WTC11 (cell line): ENCODE data around the gene PTN. TPM values are rescaled to one million over a fixed set of nuclear protein-coding genes. Genes with fewer than 3 reads are reported as not detected.

Source experiments
- ATAC-seq: fragments of 200-7000 bp; cut with Tn5 transposase; 2 replicates; pipeline ENCODE4 v1.10.0; 2021; ENCODE audit warnings: mild to moderate bottlenecking, moderate library complexity
- CTCF ChIA-PET: fragments of 300-600 bp; sonication (Branson Sonifier 250); formaldehyde crosslinking; loops from one replicate; lab custom pipeline; 2021; ENCODE audit warnings: antibody characterized with exemption; lab: Charles Lee
- POLR2A ChIA-PET: fragments of 350-600 bp; sonication (Branson Sonifier 250); formaldehyde crosslinking; loops from one replicate; lab custom pipeline; 2021; ENCODE audit warnings: antibody characterized with exemption; lab: Charles Lee
- DNase-seq: peaks from one replicate; pipeline ENCODE4 v3.0.0; 2021; ENCODE audit warnings: low spot score
- H3K27ac Mint-ChIP-seq: 2 replicates; pipeline ENCODE4 v1.8.0; 2021; ENCODE audit warnings: mixed read lengths
- H3K27me3 Mint-ChIP-seq: 2 replicates; pipeline ENCODE4 v1.8.0; 2021; ENCODE audit warnings: low read depth, mild to moderate bottlenecking, moderate library complexity, mixed read lengths
- H3K36me3 Mint-ChIP-seq: 2 replicates; pipeline ENCODE4 v1.8.0; 2021; ENCODE audit warnings: mixed read lengths
- H3K4me1 Mint-ChIP-seq: 2 replicates; pipeline ENCODE4 v1.8.0; 2022; ENCODE audit warnings: mixed read lengths
- H3K4me3 Mint-ChIP-seq: 2 replicates; pipeline ENCODE4 v1.8.0; 2021; ENCODE audit warnings: mild to moderate bottlenecking, moderate library complexity, mixed read lengths
- H3K9me3 Mint-ChIP-seq: 2 replicates; pipeline ENCODE4 v1.8.0; 2021; ENCODE audit warnings: mixed read lengths
- AFF4 ChIP-seq: sonication (generic); formaldehyde crosslinking; IDR thresholded peaks from 2 replicates; pipeline ENCODE4 v1.8.1; 2023; ENCODE audit warnings: mild to moderate bottlenecking, missing genetic modification reagents, borderline replicate concordance
- ATF2 ChIP-seq: sonication (generic); formaldehyde crosslinking; IDR thresholded peaks from 2 replicates; pipeline ENCODE4 v1.8.1; 2022; ENCODE audit warnings: low read depth, missing genetic modification reagents, borderline replicate concordance
- CREM ChIP-seq: sonication (generic); formaldehyde crosslinking; IDR thresholded peaks from 2 replicates; pipeline ENCODE4 v1.8.1; 2022; ENCODE audit warnings: mild to moderate bottlenecking, missing genetic modification reagents, moderate library complexity
- ERG ChIP-seq: fragments of 250-450 bp; sonication (Bioruptor Pico); IDR thresholded peaks from 2 replicates; pipeline ENCODE4 v1.8.0; 2021; ENCODE audit warnings: mild to moderate bottlenecking
- IRF1 ChIP-seq: sonication (generic); formaldehyde crosslinking; IDR thresholded peaks from 2 replicates; pipeline ENCODE4 v1.8.0; 2023; ENCODE audit warnings: missing genetic modification reagents
- IRF2 ChIP-seq: sonication (generic); formaldehyde crosslinking; IDR thresholded peaks from 2 replicates; pipeline ENCODE4 v1.8.0; 2022; ENCODE audit warnings: low read depth, missing genetic modification reagents, borderline replicate concordance
- MXD4 ChIP-seq: fragments of 250-450 bp; sonication (Bioruptor Pico); IDR thresholded peaks from 2 replicates; pipeline ENCODE4 v1.8.0; 2021; ENCODE audit warnings: mild to moderate bottlenecking, moderate library complexity, borderline replicate concordance
- NR1H2 ChIP-seq: sonication (generic); formaldehyde crosslinking; IDR thresholded peaks from 2 replicates; pipeline ENCODE4 v1.9.0; 2021; ENCODE audit warnings: mild to moderate bottlenecking, moderate library complexity, missing genetic modification reagents
- RELA ChIP-seq: sonication (generic); formaldehyde crosslinking; IDR thresholded peaks from 2 replicates; pipeline ENCODE4 v1.8.1; 2022; ENCODE audit warnings: missing genetic modification reagents, mild to moderate bottlenecking, borderline replicate concordance
- RORB ChIP-seq: fragments of 250-450 bp; sonication (Bioruptor Pico); IDR thresholded peaks from 2 replicates; pipeline ENCODE4 v1.9.0; 2021; ENCODE audit warnings: mild to moderate bottlenecking
- SMAD4 ChIP-seq: sonication (generic); formaldehyde crosslinking; IDR thresholded peaks from 2 replicates; pipeline ENCODE4 v1.8.0; 2022; ENCODE audit warnings: mild to moderate bottlenecking, missing genetic modification reagents
- STAT6 ChIP-seq: sonication (generic); formaldehyde crosslinking; conservative IDR thresholded peaks from 2 replicates; pipeline ENCODE4 v1.8.1; 2023; ENCODE audit warnings: mild to moderate bottlenecking, low read depth, missing genetic modification reagents, moderate library complexity
- TEAD4 ChIP-seq: sonication (generic); formaldehyde crosslinking; IDR thresholded peaks from 2 replicates; pipeline ENCODE4 v1.8.0; 2022; ENCODE audit warnings: mild to moderate bottlenecking, missing genetic modification reagents
- USF1 ChIP-seq: sonication (generic); formaldehyde crosslinking; IDR thresholded peaks from 2 replicates; pipeline ENCODE4 v1.8.0; 2022; ENCODE audit warnings: mild to moderate bottlenecking, missing genetic modification reagents
- USF2 ChIP-seq: sonication (generic); formaldehyde crosslinking; IDR thresholded peaks from 2 replicates; pipeline ENCODE4 v1.8.1; 2023; ENCODE audit warnings: mild to moderate bottlenecking, missing genetic modification reagents, moderate library complexity
- ZNF138 ChIP-seq: sonication (generic); formaldehyde crosslinking; conservative IDR thresholded peaks from 2 replicates; pipeline ENCODE4 v1.8.1; 2022; ENCODE audit warnings: mild to moderate bottlenecking, moderate library complexity, missing genetic modification reagents
- ZNF219 ChIP-seq: sonication (generic); formaldehyde crosslinking; IDR thresholded peaks from 2 replicates; pipeline ENCODE4 v1.8.0; 2023; ENCODE audit warnings: missing genetic modification reagents, mild to moderate bottlenecking, borderline replicate concordance
- total RNA-seq: library from RNA; stranded (reverse); gene quantifications from 3 replicates; pipeline ENCODE4 v1.2.3, GENCODE V29; 2021

PTN gene
- total RNA-seq, 1 experiment from 2014 or later = 18.9 TPM

GRCh38 chr7:137245890-137246289, 97.6 kb downstream of the PTN start:
- Mint-ChIP-seq H3K27me3 (no peaks in the 10 kb centered on the region), H3K9me3 (no peaks in the 10 kb centered on the region), H3K27ac (no peak overlapping the region), H3K4me1 (peaks cover 17% of the 10 kb centered on the region), H3K4me3 (no peak overlapping the region), H3K36me3 (no peaks in the 10 kb centered on the region)
- no peak for TF ChIP-seq ATF2 (CRISPR knock-in tag)
- TF ChIP-seq ZNF138 (CRISPR knock-in tag) = no peak
- TF ChIP-seq SMAD4 (CRISPR knock-in tag) = no peak
- no peak for TF ChIP-seq ZNF219 (CRISPR knock-in tag)
- no peak for TF ChIP-seq IRF2 (CRISPR knock-in tag)
- no peak for TF ChIP-seq TEAD4 (CRISPR knock-in tag)
- TF ChIP-seq USF1 (CRISPR knock-in tag) = no peak
- no peak for TF ChIP-seq NR1H2 (CRISPR knock-in tag)
- no peak for TF ChIP-seq RORB (CRISPR knock-in tag)
- TF ChIP-seq MXD4 = no peak
- no peak for TF ChIP-seq IRF1 (CRISPR knock-in tag)
- TF ChIP-seq AFF4 (CRISPR knock-in tag) = no peak
- TF ChIP-seq RELA (CRISPR knock-in tag) = no peak
- TF ChIP-seq CREM = no peak
- TF ChIP-seq ERG (CRISPR knock-in tag) = no peak
- TF ChIP-seq USF2 (CRISPR knock-in tag) = no peak
- TF ChIP-seq STAT6 = no peak
- CTCF ChIA-PET = interaction anchor here (1.5 kb wide), 1 partner anchor 92 kb away, joined by 4 read pairs; no protein-coding TSS in a partner anchor
- POLR2A ChIA-PET = no interaction called here
- no peak for DNase-seq
- no peak for ATAC-seq
